ENCODE data around the gene NEK10.

The NEK10 gene

DNA sequence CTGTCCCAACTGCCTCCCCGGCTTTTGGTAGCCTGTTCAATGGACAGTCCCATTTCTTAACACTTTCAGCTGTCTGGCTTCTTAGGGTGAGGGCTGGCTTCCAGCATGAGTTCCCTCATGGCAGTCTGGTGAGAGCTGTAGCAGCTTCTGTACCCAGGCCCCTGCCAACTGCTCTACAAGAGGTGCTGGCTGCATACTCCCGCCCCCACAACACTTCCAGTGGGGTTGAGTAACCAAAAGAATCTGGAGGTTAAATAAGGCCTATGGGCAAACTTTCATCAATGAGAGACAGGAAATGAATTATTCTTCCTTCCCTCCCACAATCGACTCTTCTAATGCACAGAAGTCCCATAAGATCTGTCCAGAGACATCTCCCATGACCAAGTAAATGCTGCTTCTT, 145.0 kb downstream of the NEK10 start:
- DNase-seq = no peak

DNA sequence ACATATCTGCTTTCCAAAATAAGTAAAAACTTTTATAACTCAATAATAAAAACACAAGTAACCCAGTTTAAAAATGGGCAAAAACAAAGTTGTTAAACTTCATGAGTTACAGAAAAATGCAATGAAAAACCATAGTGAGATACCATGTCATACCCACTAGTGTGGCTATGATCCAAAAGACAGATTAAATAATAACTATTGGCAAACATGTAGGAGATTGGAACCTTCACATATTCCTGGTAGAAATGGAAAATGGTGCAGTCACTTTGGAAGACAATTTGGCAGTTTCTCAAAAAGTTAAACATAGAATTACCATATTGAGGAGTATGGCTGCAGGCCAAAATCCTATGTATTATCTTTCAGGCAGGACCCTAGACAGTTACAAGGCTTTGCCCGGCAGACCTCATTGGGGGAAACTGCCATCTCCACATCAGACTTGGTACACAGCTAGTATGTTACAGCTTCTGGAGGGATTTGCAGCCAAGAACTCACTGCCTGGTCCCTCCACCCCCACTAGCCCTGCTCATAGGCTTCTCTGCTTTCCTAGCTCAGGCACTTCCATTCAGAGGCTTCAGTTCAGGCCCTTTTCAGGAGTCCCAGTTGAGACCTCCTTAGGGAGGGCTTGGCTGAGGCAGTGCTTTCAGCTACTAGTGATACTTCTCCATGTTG, 147.8 kb downstream of the NEK10 start:
- DNase-seq = no peak

DNA sequence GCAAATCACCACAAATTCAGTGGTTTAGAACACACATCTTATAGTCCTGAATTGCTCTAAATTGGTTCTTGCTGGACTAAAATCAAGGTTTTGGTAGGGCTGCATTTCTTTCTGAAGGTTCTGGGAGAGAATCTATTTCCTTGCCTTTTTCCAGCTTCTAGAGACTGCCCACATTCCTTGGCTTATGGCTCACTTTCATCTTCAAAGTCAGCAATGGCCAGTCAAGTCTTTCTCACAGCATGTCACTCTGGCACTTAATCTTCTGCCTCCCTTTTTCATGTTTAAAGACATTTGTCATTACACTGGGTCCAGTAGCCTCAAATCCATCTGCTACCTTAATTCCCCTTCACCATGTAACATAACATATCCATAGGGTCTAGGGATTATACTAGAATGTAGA, 149.0 kb downstream of the NEK10 start:
- no peak for DNase-seq

GRCh38 chr3:27219127-27219845, 149.9 kb downstream of the NEK10 start:
- DNase-seq = no peak

DNA sequence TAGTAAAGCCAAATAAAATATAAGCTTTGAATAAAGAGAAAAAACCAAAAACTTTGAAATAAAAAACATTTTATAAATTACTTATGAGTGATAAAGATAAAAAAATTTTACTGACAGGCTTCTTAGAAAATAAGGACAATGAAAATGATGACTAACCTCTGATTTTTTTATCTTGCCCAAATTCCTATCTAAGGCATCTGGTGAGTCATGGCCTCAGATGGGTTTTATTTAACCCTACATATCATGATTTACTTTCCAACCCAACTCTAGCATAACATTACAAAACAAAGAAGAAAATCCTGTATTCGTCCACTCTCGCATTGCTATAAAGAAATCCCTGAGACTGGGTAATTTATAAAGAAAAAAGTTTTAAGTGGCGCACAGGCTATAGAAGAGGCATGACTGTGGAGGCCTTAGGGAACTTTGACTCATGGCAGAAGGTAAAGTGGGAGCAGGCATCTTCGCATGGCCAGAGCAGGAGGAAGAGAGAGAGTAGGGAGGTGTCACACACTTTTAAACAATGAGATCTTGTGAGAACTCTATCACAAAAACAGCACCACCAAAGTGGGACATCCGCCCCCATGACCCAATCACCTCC, 152.1 kb downstream of the NEK10 start:
- DNase-seq = no peak

DNA sequence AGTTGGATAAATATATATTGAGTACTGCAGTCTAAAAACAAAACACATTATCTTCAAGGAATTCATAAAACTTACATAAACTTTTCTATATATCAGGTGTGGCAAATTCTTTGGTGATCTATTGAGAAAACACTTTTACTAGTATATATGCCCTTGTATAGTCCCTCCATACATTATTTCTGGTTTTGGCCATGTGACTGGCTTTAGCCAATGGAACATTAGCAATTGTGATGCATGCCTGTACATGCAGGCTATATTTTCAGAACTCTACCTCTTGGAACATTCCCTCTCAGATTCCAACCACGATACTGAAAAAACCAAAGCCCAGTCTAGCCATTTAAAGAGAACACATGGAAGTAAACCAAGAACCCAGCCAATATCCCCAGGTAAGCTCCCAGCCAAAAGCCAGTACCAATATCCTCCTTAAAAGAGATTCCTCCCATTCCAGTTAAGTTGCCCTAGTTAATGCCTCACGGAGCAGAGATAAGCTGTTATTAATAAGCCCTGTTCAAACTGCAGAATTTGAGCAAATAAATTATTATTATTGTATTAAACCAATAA, 152.8 kb downstream of the NEK10 start:
- DNase-seq = no peak

DNA sequence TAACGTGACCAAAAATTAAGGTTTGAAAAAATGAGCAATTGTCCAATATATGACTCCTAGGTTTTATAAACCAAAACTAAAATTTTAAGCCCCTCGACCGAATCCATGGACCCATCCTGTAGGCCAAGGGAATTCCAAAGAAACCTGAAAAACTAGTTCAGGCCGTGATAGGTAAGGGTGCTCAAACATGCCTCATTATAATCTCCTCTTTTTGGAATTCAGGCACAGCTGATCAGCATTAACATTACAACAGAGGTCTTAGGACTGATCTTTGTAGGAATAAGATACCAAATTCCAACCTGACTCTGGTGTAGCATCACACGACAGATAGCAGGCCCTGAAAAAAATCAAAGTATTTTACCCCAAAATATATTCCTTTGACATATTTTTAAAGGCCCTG, 155.7 kb downstream of the NEK10 start:
- no peak for DNase-seq

- DNase-seq = no peak
Observed at GRCh38 chr3:27209617-27210264, 159.4 kb downstream of the NEK10 start.

- no peak for DNase-seq
Observed at GRCh38 chr3:27208961-27209616, 160.1 kb downstream of the NEK10 start.

GRCh38 chr3:27202959-27203358, 166.2 kb downstream of the NEK10 start:
- DNase-seq = no peak

GRCh38 chr3:27201492-27201891, 167.7 kb downstream of the NEK10 start:
- no peak for DNase-seq

- DNase-seq = no peak
Observed at GRCh38 chr3:27200721-27201489, 168.3 kb downstream of the NEK10 start.

- no peak for DNase-seq
Observed at GRCh38 chr3:27194861-27195483, 174.2 kb downstream of the NEK10 start.

DNA sequence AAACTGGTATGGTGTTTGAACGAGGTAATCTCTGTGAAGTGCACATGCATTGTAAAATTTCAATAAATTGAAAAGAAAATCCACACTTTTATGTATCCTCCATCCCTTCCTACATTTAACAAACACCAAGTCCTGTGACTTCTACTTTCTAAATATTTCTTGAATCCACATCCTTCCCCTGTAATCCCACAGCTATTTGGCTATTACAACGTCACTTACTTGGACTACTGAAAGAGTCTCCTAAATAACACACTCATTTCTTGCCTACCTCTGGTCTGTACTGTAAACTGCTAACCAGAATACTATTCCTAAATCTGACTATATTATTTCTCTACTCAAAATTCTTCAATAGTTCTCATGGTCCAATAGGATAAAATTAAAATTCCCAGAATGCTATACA, 176.1 kb downstream of the NEK10 start:
- DNase-seq = no peak

DNA sequence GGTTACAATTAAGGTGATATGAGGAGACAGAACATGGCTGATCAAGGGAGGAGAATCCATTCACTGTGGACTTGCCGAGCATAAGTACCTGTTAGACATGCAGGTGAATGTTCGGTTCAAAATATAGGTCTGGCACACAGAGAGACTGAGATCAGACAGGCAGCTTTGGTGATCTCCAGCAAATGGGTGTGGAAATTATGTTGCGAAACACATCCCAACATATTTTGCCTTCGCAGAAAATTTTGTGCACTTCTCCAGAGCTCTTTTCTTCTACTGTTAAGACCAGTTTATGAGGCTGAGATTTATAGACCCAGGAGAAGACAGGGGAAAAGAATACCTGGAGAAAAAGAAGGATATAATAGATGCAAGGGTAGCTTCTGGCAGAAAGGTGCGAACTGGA, 183.2 kb downstream of the NEK10 start:
- DNase-seq = no peak

DNA sequence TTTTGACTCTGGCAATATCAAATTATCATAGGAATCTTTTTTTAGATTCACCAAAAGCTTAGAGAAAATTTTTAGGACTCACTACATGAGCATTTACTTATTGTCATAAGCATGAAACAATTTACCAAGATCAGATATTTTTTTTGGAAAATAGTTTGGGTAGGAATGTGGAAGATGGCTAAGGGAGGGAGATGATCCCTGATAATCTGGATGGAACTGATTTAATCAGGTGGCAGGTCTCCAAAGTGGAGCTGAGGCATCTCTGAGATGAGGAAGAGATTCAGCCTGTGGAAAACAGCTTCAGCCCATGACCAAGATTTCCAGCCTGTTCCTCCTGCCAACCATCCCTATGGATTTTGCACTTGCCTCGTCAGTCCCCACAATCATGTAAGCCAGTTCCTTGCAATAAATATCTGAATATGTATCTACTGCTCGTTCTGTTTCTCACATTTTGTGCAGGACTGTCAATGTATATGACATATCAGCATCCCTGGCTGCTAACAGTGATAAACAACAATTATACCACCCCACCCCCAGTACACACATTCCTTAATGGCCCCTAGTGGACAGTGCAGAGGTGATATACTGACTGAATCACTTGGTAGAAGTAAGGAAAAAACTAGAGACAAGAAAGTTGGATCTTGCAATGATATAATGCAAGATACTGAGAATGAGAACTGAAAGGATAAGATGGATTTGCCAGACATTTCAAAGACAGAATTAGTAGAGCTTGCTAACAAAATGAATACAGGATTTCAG, 183.8 kb downstream of the NEK10 start:
- no peak for DNase-seq

- DNase-seq = no peak
Observed at GRCh38 chr3:27184261-27184660, 184.9 kb downstream of the NEK10 start.

GRCh38 chr3:27176256-27176655, 192.9 kb downstream of the NEK10 start:
- DNase-seq = no peak

DNA sequence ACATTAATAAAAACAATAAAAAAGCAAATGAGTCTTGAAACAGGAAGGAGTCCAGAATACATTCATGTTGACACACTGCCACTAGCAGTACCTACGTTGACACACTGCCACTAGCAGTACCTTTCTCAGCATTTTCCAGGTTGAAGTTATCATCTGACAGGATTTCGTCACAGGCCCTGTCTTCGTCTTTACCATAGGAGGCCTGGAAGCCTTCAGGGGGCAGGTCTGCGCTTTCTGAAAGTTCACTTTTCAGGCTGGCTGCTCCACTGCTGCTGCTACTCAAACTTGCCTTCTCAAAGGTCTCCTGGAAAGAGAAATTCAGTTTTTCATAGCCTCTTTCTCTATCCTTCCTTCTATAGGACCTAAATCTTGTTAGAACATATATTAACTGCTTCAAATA, 194.7 kb downstream of the NEK10 start:
- DNase-seq = no peak

GRCh38 chr3:27171113-27171512, 198.1 kb downstream of the NEK10 start:
- no peak for DNase-seq

GRCh38 chr3:27166888-27167287, 202.3 kb downstream of the NEK10 start:
- DNase-seq = no peak

Measured in effector CD8-positive, alpha-beta T cell (primary cell).